Chondrocyte (in vitro differentiated cells): ENCODE measurements around the gene TTC39C. TPM values are rescaled to one million over a fixed set of nuclear protein-coding genes. Genes with fewer than 3 reads are reported as not detected.

Experiments used
- DNase-seq: peaks from one replicate; pipeline ENCODE4 v3.0.0; 2021; ENCODE audit warnings: mixed read lengths, low spot score
- H3K27ac Mint-ChIP-seq: one replicate; pipeline ENCODE4 v1.8.0; 2021; ENCODE audit warnings: mild to moderate bottlenecking, moderate library complexity, mixed read lengths; ENCODE audit not compliant: unreplicated experiment
- H3K27me3 Mint-ChIP-seq: 2 replicates; pipeline ENCODE4 v1.8.0; 2021; ENCODE audit warnings: low read depth, mixed read lengths
- H3K36me3 Mint-ChIP-seq: 2 replicates; pipeline ENCODE4 v1.8.0; 2021; ENCODE audit warnings: low read depth, mixed read lengths
- H3K4me1 Mint-ChIP-seq: 2 replicates; pipeline ENCODE4 v1.8.0; 2021; ENCODE audit warnings: low read depth, mild to moderate bottlenecking, mixed read lengths
- H3K4me3 Mint-ChIP-seq: one replicate; pipeline ENCODE4 v1.8.0; 2021; ENCODE audit warnings: mild to moderate bottlenecking, moderate library complexity, mixed read lengths; ENCODE audit not compliant: unreplicated experiment
- H3K9me3 Mint-ChIP-seq: 2 replicates; pipeline ENCODE4 v1.8.0; 2021; ENCODE audit warnings: low read depth, mixed read lengths
- total RNA-seq: library from RNA; stranded (reverse); gene quantifications from 3 replicates; pipeline ENCODE4 v1.2.1, GENCODE V29; 2021
- TF ChIP-seq, protein P1 (sequence below): fragments of 200-600 bp; sonication (generic); IDR thresholded peaks from 2 replicates; pipeline ENCODE4 v1.5.0; 2021; ENCODE audit warnings: antibody characterized with exemption, mild to moderate bottlenecking, moderate library complexity

TTC39C gene
- total RNA-seq, 1 donor from 2014 or later = 11.2 TPM

DNA sequence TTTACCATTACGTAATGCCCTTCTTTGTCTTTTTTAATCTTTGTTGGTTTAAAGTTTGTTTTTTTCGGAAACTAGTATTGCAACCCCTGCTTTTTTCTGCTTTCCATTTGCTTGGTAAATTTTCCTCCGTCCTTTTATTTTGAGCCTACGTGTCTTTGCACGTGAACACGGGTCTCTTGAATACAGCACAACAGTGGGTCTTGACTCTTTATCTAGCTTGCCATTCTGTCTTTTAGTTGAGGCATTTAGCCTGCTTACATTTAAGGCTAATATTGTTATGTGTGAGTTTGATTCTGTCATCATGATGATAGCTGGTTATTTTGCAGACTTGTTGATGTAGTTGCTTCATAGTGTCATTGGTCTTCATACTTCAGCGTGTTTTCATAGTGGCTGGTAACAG is 37.5 kb upstream of the TTC39C start:
- no peak for DNase-seq
- Mint-ChIP-seq H3K27me3 (peaks cover 22% of the 10 kb centered on the region), H3K27ac (no peak overlapping the region), H3K36me3 (peaks cover 9% of the 10 kb centered on the region), H3K4me1 (peaks cover 4% of the 10 kb centered on the region), H3K9me3 (peaks cover 13% of the 10 kb centered on the region), H3K4me3 (no peak overlapping the region)
- TF ChIP-seq, protein P1, sequence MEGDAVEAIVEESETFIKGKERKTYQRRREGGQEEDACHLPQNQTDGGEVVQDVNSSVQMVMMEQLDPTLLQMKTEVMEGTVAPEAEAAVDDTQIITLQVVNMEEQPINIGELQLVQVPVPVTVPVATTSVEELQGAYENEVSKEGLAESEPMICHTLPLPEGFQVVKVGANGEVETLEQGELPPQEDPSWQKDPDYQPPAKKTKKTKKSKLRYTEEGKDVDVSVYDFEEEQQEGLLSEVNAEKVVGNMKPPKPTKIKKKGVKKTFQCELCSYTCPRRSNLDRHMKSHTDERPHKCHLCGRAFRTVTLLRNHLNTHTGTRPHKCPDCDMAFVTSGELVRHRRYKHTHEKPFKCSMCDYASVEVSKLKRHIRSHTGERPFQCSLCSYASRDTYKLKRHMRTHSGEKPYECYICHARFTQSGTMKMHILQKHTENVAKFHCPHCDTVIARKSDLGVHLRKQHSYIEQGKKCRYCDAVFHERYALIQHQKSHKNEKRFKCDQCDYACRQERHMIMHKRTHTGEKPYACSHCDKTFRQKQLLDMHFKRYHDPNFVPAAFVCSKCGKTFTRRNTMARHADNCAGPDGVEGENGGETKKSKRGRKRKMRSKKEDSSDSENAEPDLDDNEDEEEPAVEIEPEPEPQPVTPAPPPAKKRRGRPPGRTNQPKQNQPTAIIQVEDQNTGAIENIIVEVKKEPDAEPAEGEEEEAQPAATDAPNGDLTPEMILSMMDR = no peak

DNA sequence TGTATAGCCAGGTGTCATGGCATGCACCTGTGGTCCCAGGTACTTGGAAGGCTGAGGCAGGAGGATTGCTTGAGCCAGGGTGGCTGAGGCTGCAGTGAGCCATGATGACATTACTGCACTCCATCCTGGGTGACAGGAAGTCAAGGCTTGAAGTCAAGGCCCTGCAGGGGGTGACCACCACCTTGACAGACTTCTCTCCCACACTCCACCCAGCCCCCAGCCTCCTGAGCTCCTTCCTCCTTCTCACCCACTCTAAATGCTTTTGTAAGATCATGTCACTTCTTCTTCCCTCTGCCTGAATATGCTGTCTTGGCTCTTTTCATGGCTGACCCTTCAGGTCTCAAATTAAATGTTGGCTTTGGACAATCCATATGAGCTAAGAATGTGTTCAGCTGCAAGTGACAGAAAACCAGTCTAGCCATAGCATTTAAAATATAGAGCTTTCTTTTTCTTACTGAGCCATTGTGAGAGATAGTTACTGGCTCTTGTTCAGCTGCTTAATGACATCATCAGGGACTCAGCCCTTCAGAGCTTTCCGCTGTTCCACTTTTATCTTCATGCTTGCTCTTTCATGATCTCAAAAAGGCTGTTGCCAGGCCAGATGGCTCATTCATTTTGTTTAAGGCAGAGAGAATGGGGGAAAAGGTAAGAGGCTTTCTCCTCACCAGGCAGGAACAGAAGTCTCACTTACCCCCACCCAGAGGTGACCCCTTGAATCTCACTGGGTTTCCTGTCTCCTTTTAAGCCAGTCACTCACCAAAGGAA is 36.7 kb upstream of the TTC39C start:
- Mint-ChIP-seq H3K4me3 (no peak overlapping the region), H3K36me3 (peaks cover 9% of the 10 kb centered on the region), H3K4me1 (peaks cover 12% of the 10 kb centered on the region), H3K27ac (no peak overlapping the region), H3K27me3 (peaks cover 22% of the 10 kb centered on the region), H3K9me3 (peaks cover 13% of the 10 kb centered on the region)
- TF ChIP-seq, protein P1 = no peak
- DNase-seq = no peak

DNA sequence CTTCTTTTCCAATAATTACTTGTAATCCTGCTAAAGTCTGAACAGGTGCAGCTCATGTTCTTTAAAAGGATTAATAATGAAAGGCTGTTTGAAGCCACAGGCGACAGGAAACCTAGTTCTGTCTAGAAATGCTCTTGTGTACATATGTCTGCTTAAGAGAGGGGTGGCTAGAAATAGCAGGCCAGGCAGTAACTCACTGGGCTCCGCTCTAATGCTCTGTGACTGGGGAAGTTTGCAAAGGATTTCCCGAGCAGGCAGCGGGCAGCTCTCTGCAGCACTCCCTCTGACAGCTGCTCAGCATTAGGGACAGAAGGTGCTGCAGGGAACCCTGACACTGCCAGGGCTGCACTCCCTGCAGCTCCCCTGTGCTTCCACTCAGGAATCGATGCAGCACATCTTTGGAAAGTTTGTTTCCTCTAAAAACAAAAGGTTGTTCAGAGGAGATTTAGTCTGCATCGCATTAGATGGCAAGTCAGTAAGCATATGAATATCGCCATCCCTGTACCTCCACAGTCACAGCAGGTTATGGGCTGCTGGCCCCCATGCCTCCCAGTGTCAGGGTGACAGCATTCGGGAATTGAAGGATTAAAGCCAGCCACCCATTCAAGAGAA is 33.1 kb upstream of the TTC39C start:
- peaks cover 5% of the 10 kb centered on the region for H3K36me3 Mint-ChIP-seq
- no peak for DNase-seq
- peaks cover 12% of the 10 kb centered on the region for H3K4me1 Mint-ChIP-seq
- H3K9me3 Mint-ChIP-seq = peaks cover 7% of the 10 kb centered on the region
- H3K27ac Mint-ChIP-seq = peak overlapping the region; percentile 33
- H3K4me3 Mint-ChIP-seq = no peak overlapping the region
- H3K27me3 Mint-ChIP-seq = peaks cover 9% of the 10 kb centered on the region
- TF ChIP-seq, protein P1 = no peak

DNA sequence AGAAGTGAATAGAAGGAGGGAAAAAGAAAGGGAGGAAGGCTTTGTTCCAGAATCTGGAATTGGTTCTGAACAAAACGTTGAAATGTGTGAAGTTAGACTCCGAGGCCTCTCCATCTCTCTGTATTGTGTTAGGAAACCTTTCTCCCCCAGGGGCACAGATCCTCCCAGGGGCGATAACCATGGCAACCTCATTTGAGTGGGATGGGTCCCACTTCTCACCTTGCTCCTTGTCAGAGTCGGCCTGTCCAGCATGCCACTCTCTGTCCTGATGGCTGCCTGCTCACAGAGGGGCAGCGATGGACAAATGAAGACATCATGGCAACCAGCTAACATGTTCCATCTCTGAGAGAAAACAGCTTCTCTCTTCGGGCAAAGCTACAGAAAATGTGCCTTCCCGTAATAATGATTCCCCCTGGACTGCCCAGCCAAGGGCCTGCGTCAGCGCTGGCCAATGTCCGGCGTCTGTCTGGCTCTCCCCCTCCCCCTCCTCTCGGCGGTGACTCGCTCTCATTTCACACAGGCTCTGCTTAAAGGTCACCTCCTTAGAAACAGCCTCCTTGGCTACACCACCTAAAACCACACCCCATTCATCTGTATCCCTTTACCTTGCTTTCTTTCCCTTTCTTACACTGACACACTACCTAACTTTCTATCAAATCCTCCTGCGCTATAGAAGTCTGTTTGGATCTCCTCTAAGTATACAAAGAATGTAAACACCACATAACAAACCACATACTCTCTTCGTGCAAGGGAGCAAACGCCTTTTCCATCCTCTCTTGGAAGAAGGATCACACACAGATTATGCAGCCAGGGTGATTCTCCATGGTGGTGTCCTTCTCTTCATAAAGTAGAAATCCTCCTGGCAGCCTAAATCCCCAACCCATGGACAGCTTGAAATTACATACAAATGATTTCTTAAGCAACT is 32.1 kb upstream of the TTC39C start:
- peak overlapping the region; percentile 17 for H3K4me3 Mint-ChIP-seq

More for the DNA sequence above, 32.1 kb upstream of the TTC39C start:
- TF ChIP-seq, protein P1 = no peak
- no peaks in the 10 kb centered on the region for H3K9me3 Mint-ChIP-seq
- no peaks in the 10 kb centered on the region for H3K36me3 Mint-ChIP-seq
- H3K27me3 Mint-ChIP-seq = peaks cover 2% of the 10 kb centered on the region
- peaks cover 12% of the 10 kb centered on the region for H3K4me1 Mint-ChIP-seq
- no peak for DNase-seq
- peak overlapping the region; percentile 62 for H3K27ac Mint-ChIP-seq
